WTC11 (cell line): ENCODE data around the gene EVL. TPM values are rescaled to one million over a fixed set of nuclear protein-coding genes. Genes with fewer than 3 reads are reported as not detected.

Source experiments
- ATAC-seq: fragments of 200-7000 bp; cut with Tn5 transposase; 2 replicates; pipeline ENCODE4 v1.10.0; 2021; ENCODE audit warnings: mild to moderate bottlenecking, moderate library complexity
- CTCF ChIA-PET: fragments of 300-600 bp; sonication (Branson Sonifier 250); formaldehyde crosslinking; loops from one replicate; lab custom pipeline; 2021; ENCODE audit warnings: antibody characterized with exemption; lab: Charles Lee
- POLR2A ChIA-PET: fragments of 350-600 bp; sonication (Branson Sonifier 250); formaldehyde crosslinking; loops from one replicate; lab custom pipeline; 2021; ENCODE audit warnings: antibody characterized with exemption; lab: Charles Lee
- DNase-seq: peaks from one replicate; pipeline ENCODE4 v3.0.0; 2021; ENCODE audit warnings: low spot score
- H3K27ac Mint-ChIP-seq: 2 replicates; pipeline ENCODE4 v1.8.0; 2021; ENCODE audit warnings: mixed read lengths
- H3K27me3 Mint-ChIP-seq: 2 replicates; pipeline ENCODE4 v1.8.0; 2021; ENCODE audit warnings: low read depth, mild to moderate bottlenecking, moderate library complexity, mixed read lengths
- H3K36me3 Mint-ChIP-seq: 2 replicates; pipeline ENCODE4 v1.8.0; 2021; ENCODE audit warnings: mixed read lengths
- H3K4me1 Mint-ChIP-seq: 2 replicates; pipeline ENCODE4 v1.8.0; 2022; ENCODE audit warnings: mixed read lengths
- H3K4me3 Mint-ChIP-seq: 2 replicates; pipeline ENCODE4 v1.8.0; 2021; ENCODE audit warnings: mild to moderate bottlenecking, moderate library complexity, mixed read lengths
- H3K9me3 Mint-ChIP-seq: 2 replicates; pipeline ENCODE4 v1.8.0; 2021; ENCODE audit warnings: mixed read lengths
- ATF2 ChIP-seq: sonication (generic); formaldehyde crosslinking; IDR thresholded peaks from 2 replicates; pipeline ENCODE4 v1.8.1; 2022; ENCODE audit warnings: low read depth, missing genetic modification reagents, borderline replicate concordance
- ERG ChIP-seq: fragments of 250-450 bp; sonication (Bioruptor Pico); IDR thresholded peaks from 2 replicates; pipeline ENCODE4 v1.8.0; 2021; ENCODE audit warnings: mild to moderate bottlenecking
- ETV6 ChIP-seq: sonication (generic); formaldehyde crosslinking; IDR thresholded peaks from 2 replicates; pipeline ENCODE4 v1.8.1; 2022; ENCODE audit warnings: mild to moderate bottlenecking, missing genetic modification reagents
- GABPB1 ChIP-seq: sonication (generic); formaldehyde crosslinking; IDR thresholded peaks from 2 replicates; pipeline ENCODE4 v1.8.1; 2023; ENCODE audit warnings: mild to moderate bottlenecking, missing genetic modification reagents
- GRHL2 ChIP-seq: fragments of 250-450 bp; sonication (Bioruptor Pico); IDR thresholded peaks from 2 replicates; pipeline ENCODE4 v1.8.0; 2022; ENCODE audit warnings: mild to moderate bottlenecking, moderate library complexity; ENCODE audit not compliant: insufficient replicate concordance, severe bottlenecking
- IRF2 ChIP-seq: sonication (generic); formaldehyde crosslinking; IDR thresholded peaks from 2 replicates; pipeline ENCODE4 v1.8.0; 2022; ENCODE audit warnings: low read depth, missing genetic modification reagents, borderline replicate concordance
- PRRX2 ChIP-seq: fragments of 250-450 bp; sonication (Bioruptor Pico); IDR thresholded peaks from 2 replicates; pipeline ENCODE4 v1.8.0; 2021; ENCODE audit warnings: mild to moderate bottlenecking
- RELA ChIP-seq: sonication (generic); formaldehyde crosslinking; IDR thresholded peaks from 2 replicates; pipeline ENCODE4 v1.8.1; 2022; ENCODE audit warnings: missing genetic modification reagents, mild to moderate bottlenecking, borderline replicate concordance
- RORB ChIP-seq: fragments of 250-450 bp; sonication (Bioruptor Pico); IDR thresholded peaks from 2 replicates; pipeline ENCODE4 v1.9.0; 2021; ENCODE audit warnings: mild to moderate bottlenecking
- SMAD3 ChIP-seq: sonication (generic); formaldehyde crosslinking; IDR thresholded peaks from 2 replicates; pipeline ENCODE4 v1.8.0; 2022; ENCODE audit warnings: missing genetic modification reagents, mild to moderate bottlenecking, borderline replicate concordance
- TEAD1 ChIP-seq: sonication (generic); formaldehyde crosslinking; IDR thresholded peaks from 2 replicates; pipeline ENCODE4 v1.8.0; 2022; ENCODE audit warnings: mild to moderate bottlenecking, missing genetic modification reagents
- ZMAT4 ChIP-seq: fragments of 250-450 bp; sonication (Bioruptor Pico); IDR thresholded peaks from 2 replicates; pipeline ENCODE4 v1.9.0; 2021; ENCODE audit warnings: mild to moderate bottlenecking
- total RNA-seq: library from RNA; stranded (reverse); gene quantifications from 3 replicates; pipeline ENCODE4 v1.2.3, GENCODE V29; 2021
- TF ChIP-seq, protein P1 (sequence below): sonication (generic); formaldehyde crosslinking; IDR thresholded peaks from 2 replicates; pipeline ENCODE4 v1.8.0; 2022; ENCODE audit warnings: mild to moderate bottlenecking, missing genetic modification reagents
- TF ChIP-seq, protein P2 (sequence below): fragments of 250-450 bp; sonication (Bioruptor Pico); IDR thresholded peaks from 2 replicates; pipeline ENCODE4 v1.9.0; 2021; ENCODE audit warnings: mild to moderate bottlenecking
- TF ChIP-seq, protein P3 (sequence below): sonication (generic); formaldehyde crosslinking; IDR thresholded peaks from 2 replicates; pipeline ENCODE4 v1.8.1; 2022; ENCODE audit warnings: mild to moderate bottlenecking, moderate library complexity, missing genetic modification reagents
- TF ChIP-seq, protein P4 (sequence below): sonication (generic); formaldehyde crosslinking; IDR thresholded peaks from 2 replicates; pipeline ENCODE4 v1.8.0; 2023; ENCODE audit warnings: missing genetic modification reagents

Gene EVL
- total RNA-seq, 1 experiment from 2014 or later, result 60.8 TPM

DNA sequence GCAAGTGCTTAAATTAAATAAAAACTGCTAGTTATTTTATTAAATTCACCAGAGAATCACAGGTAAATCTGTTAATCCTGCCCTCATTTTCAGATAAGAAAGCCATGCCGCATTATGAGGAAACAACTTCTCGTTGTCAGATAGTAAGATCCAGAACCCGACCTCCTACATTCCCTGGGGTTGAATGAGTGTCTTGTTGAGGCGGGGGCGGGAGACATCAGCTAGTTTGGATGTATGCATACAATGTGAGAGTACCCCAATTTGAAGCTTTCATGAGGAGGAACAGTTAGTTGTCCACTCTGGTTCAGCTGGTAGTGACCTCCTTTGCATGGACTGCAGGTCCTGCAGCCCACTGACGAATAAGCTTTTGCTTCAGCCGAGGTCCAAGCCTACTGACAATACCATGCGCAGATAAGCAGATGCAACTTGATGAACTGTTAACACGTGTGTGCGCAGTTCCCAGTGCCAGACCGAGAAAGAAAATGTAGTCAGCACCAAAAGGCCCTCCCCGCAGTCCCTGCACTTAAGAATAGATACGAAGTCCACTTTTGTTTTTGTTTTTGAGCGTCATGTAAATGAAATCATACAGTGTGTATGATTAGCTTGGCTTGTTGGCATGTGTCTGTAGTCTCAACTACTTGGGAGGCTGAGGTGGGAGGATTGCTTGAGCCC lies 34.9 kb downstream of the EVL start:
- Mint-ChIP-seq H3K27ac (no peak overlapping the region), H3K27me3 (no peaks in the 10 kb centered on the region), H3K9me3 (no peaks in the 10 kb centered on the region), H3K4me3 (no peak overlapping the region), H3K36me3 (no peaks in the 10 kb centered on the region), H3K4me1 (peaks cover 6% of the 10 kb centered on the region)
- ChIA-PET POLR2A (no interaction called here), CTCF (interaction anchor here (1.1 to 1.7 kb wide), 3 partner anchors 8 to 93 kb away, joined by 3 to 7 read pairs (median 4); no protein-coding TSS in a partner anchor)
- ATAC-seq (no peak), DNase-seq (no peak)
- TF ChIP-seq RORB (CRISPR knock-in tag) (no peak), ZMAT4 (no peak), RELA (CRISPR knock-in tag) (no peak), IRF2 (CRISPR knock-in tag) (no peak), TEAD1 (CRISPR knock-in tag) (no peak), SMAD3 (CRISPR knock-in tag) (no peak), ATF2 (CRISPR knock-in tag) (no peak), ERG (CRISPR knock-in tag) (no peak), GRHL2 (CRISPR knock-in tag) (no peak), PRRX2 (CRISPR knock-in tag) (no peak), ETV6 (no peak)
- TF ChIP-seq, protein P1, sequence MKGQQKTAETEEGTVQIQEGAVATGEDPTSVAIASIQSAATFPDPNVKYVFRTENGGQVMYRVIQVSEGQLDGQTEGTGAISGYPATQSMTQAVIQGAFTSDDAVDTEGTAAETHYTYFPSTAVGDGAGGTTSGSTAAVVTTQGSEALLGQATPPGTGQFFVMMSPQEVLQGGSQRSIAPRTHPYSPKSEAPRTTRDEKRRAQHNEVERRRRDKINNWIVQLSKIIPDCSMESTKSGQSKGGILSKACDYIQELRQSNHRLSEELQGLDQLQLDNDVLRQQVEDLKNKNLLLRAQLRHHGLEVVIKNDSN (CRISPR knock-in tag), result no peak
- TF ChIP-seq, protein P2, sequence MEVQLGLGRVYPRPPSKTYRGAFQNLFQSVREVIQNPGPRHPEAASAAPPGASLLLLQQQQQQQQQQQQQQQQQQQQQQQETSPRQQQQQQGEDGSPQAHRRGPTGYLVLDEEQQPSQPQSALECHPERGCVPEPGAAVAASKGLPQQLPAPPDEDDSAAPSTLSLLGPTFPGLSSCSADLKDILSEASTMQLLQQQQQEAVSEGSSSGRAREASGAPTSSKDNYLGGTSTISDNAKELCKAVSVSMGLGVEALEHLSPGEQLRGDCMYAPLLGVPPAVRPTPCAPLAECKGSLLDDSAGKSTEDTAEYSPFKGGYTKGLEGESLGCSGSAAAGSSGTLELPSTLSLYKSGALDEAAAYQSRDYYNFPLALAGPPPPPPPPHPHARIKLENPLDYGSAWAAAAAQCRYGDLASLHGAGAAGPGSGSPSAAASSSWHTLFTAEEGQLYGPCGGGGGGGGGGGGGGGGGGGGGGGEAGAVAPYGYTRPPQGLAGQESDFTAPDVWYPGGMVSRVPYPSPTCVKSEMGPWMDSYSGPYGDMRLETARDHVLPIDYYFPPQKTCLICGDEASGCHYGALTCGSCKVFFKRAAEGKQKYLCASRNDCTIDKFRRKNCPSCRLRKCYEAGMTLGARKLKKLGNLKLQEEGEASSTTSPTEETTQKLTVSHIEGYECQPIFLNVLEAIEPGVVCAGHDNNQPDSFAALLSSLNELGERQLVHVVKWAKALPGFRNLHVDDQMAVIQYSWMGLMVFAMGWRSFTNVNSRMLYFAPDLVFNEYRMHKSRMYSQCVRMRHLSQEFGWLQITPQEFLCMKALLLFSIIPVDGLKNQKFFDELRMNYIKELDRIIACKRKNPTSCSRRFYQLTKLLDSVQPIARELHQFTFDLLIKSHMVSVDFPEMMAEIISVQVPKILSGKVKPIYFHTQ (CRISPR knock-in tag), result no peak
- TF ChIP-seq, protein P3, sequence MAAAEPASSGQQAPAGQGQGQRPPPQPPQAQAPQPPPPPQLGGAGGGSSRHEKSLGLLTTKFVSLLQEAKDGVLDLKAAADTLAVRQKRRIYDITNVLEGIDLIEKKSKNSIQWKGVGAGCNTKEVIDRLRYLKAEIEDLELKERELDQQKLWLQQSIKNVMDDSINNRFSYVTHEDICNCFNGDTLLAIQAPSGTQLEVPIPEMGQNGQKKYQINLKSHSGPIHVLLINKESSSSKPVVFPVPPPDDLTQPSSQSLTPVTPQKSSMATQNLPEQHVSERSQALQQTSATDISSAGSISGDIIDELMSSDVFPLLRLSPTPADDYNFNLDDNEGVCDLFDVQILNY (CRISPR knock-in tag), result no peak

GRCh38 chr14:100102156-100102785 lies 37.0 kb downstream of the EVL start:
- ChIA-PET POLR2A (no interaction called here), CTCF (interaction anchor here (0.6 to 3.0 kb wide), 13 partner anchors 11 to 119 kb away, joined by 3 to 11 read pairs (median 3); no protein-coding TSS in a partner anchor)
- DNase-seq (no peak), ATAC-seq (0 out of 2 replicates have a peak, but pooled peaks have one; percentile 23)
- Mint-ChIP-seq H3K9me3 (no peaks in the 10 kb centered on the region), H3K36me3 (no peaks in the 10 kb centered on the region), H3K27me3 (no peaks in the 10 kb centered on the region), H3K27ac (peak overlapping the region; percentile 9; the same call in 1 of the 2 replicates), H3K4me3 (no peak overlapping the region), H3K4me1 (peaks cover 6% of the 10 kb centered on the region)
- TF ChIP-seq, protein P4, sequence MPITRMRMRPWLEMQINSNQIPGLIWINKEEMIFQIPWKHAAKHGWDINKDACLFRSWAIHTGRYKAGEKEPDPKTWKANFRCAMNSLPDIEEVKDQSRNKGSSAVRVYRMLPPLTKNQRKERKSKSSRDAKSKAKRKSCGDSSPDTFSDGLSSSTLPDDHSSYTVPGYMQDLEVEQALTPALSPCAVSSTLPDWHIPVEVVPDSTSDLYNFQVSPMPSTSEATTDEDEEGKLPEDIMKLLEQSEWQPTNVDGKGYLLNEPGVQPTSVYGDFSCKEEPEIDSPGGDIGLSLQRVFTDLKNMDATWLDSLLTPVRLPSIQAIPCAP (CRISPR knock-in tag), result no peak
- TF ChIP-seq GABPB1, result no peak
